ENCODE results near the gene SERTAD2. TPM values are rescaled to one million over a fixed set of nuclear protein-coding genes. Genes with fewer than 3 reads are reported as not detected.

SERTAD2 gene
- total RNA-seq, result 39.5 and 43.8 TPM in 2 replicates

GRCh38 chr2:64653109-64654062, at the start of gene SERTAD2:
SERTAD2 (minus strand) TSS chr2:64653913; CDS start chr2:64636871, 17,042 bp downstream.

Other genes starting within 250 kb of the SERTAD2 start
- 2.7 and 3.1 TPM in 2 replicates for gene LGALSL, start 199.8 kb downstream of the SERTAD2 start, total RNA-seq
- gene AFTPH, start 129.6 kb downstream of the SERTAD2 start, total RNA-seq, result 26.5 and 30.3 TPM in 2 replicates

Data from hair follicle dermal papilla cell (primary cell).